Islet precursor cell (in vitro differentiated cells): ENCODE measurements around the gene CUX1.
"Not testable (repeated sequence)": the region's sequence is repeated elsewhere in the genome, so short reads cannot be mapped to it uniquely, and the experiment has no call there.

Experiments
- DNase-seq: peaks from one replicate; pipeline ENCODE4 v3.0.0-alpha.2; 2018

The CUX1 gene

GRCh38 chr7:102284399-102284798 lies 467.0 kb downstream of the CUX1 start:
- DNase-seq, result no peak

GRCh38 chr7:102284891-102285539 lies 467.6 kb downstream of the CUX1 start:
- DNase-seq, result no peak

GRCh38 chr7:102285540-102286236 lies 468.3 kb downstream of the CUX1 start:
- no peak for DNase-seq

GRCh38 chr7:102286237-102287110 lies 469.0 kb downstream of the CUX1 start, which contains the start of gene SH2B2:
Gene SH2B2, plus strand, starts transcription at chr7:102286868. Its CDS starts 13,683 bp downstream, at chr7:102300551.
- peak; percentile 84 for DNase-seq

- peak; percentile 72 for DNase-seq
Observed at GRCh38 chr7:102287111-102287980, 469.9 kb downstream of the CUX1 start.

- no peak for DNase-seq
Observed at GRCh38 chr7:102287981-102288278, 470.5 kb downstream of the CUX1 start.

- no peak for DNase-seq
Observed at GRCh38 chr7:102288285-102288930, 471.0 kb downstream of the CUX1 start.

GRCh38 chr7:102289057-102289456 lies 471.6 kb downstream of the CUX1 start:
- no peak for DNase-seq

- no peak for DNase-seq
Observed at GRCh38 chr7:102291056-102291915, 473.9 kb downstream of the CUX1 start.

GRCh38 chr7:102291916-102292267 lies 474.5 kb downstream of the CUX1 start:
- DNase-seq, result no peak

GRCh38 chr7:102292813-102293798 lies 475.7 kb downstream of the CUX1 start:
- DNase-seq, result no peak

GRCh38 chr7:102294589-102294988 lies 477.2 kb downstream of the CUX1 start:
- DNase-seq, result no peak

- peak; percentile 73 for DNase-seq
Observed at GRCh38 chr7:102295346-102296178, 478.1 kb downstream of the CUX1 start.

- DNase-seq, result no peak
Observed at GRCh38 chr7:102296179-102296438, 478.7 kb downstream of the CUX1 start.

- no peak for DNase-seq
Observed at GRCh38 chr7:102296514-102296913, 479.1 kb downstream of the CUX1 start.

GRCh38 chr7:102297487-102298218 lies 480.2 kb downstream of the CUX1 start:
- no peak for DNase-seq

- peak; percentile 77 for DNase-seq
Observed at GRCh38 chr7:102300643-102301221, 483.3 kb downstream of the CUX1 start.

- not testable (repeated sequence) for DNase-seq
Observed at GRCh38 chr7:102301367-102301766, 483.9 kb downstream of the CUX1 start.
